HG02623 (cell line): ENCODE measurements around the gene SIRT7.

Experiments used
- ATAC-seq: cut with Tn5 transposase; IDR thresholded peaks from one replicate; pipeline ENCODE4 v1.9.1; 2021; ENCODE audit warnings: moderate library complexity; ENCODE audit not compliant: unreplicated experiment

The SIRT7 gene

GRCh38 chr17:81890447-81891302, 27.3 kb downstream of the SIRT7 start:
- ATAC-seq: peak; percentile 15

- no peak for ATAC-seq
Observed at GRCh38 chr17:81889602-81890001, 28.4 kb downstream of the SIRT7 start.

GRCh38 chr17:81888988-81889595, 28.9 kb downstream of the SIRT7 start:
- ATAC-seq: no peak

GRCh38 chr17:81888105-81888987, 29.6 kb downstream of the SIRT7 start:
- no peak for ATAC-seq

GRCh38 chr17:81885869-81886548, 32.0 kb downstream of the SIRT7 start:
- no peak for ATAC-seq

- ATAC-seq: no peak
Observed at GRCh38 chr17:81885454-81885853, 32.5 kb downstream of the SIRT7 start.

GRCh38 chr17:81884968-81885367, 33.0 kb downstream of the SIRT7 start:
- ATAC-seq: no peak

GRCh38 chr17:81884520-81884919, 33.5 kb downstream of the SIRT7 start:
- ATAC-seq: no peak

GRCh38 chr17:81879121-81879520, 38.9 kb downstream of the SIRT7 start:
- ATAC-seq: no peak

GRCh38 chr17:81878294-81878693, 39.7 kb downstream of the SIRT7 start:
- ATAC-seq: no peak

- no peak for ATAC-seq
Observed at GRCh38 chr17:81877569-81877968, 40.4 kb downstream of the SIRT7 start.

GRCh38 chr17:81871387-81872230, 46.4 kb downstream of the SIRT7 start:
- peak; percentile 57 for ATAC-seq

GRCh38 chr17:81870981-81871386, 47.0 kb downstream of the SIRT7 start, which contains the start of gene ARHGDIA:
ARHGDIA (minus strand) TSS chr17:81871337; CDS start chr17:81869930, 1,407 bp downstream.
- ATAC-seq: peak; percentile 9

- peak; percentile 9 for ATAC-seq
Observed at GRCh38 chr17:81870131-81870980, 47.6 kb downstream of the SIRT7 start.

GRCh38 chr17:81869221-81870130, 48.5 kb downstream of the SIRT7 start:
- no peak for ATAC-seq

- no peak for ATAC-seq
Observed at GRCh38 chr17:81868674-81869220, 49.2 kb downstream of the SIRT7 start.

- ATAC-seq: no peak
Observed at GRCh38 chr17:81867991-81868673, 49.8 kb downstream of the SIRT7 start.
